Measurements from ENCODE around the gene PCSK6. TPM values are rescaled to one million over a fixed set of nuclear protein-coding genes. Genes with fewer than 3 reads are reported as not detected.
"Not testable (repeated sequence)": the region's sequence is repeated elsewhere in the genome, so short reads cannot be mapped to it uniquely, and the experiment has no call there.

PCSK6 gene
- total RNA-seq, 4 donors from 2014 or later, result 1.4 to 12.8 (median 6.9) TPM

DNA sequence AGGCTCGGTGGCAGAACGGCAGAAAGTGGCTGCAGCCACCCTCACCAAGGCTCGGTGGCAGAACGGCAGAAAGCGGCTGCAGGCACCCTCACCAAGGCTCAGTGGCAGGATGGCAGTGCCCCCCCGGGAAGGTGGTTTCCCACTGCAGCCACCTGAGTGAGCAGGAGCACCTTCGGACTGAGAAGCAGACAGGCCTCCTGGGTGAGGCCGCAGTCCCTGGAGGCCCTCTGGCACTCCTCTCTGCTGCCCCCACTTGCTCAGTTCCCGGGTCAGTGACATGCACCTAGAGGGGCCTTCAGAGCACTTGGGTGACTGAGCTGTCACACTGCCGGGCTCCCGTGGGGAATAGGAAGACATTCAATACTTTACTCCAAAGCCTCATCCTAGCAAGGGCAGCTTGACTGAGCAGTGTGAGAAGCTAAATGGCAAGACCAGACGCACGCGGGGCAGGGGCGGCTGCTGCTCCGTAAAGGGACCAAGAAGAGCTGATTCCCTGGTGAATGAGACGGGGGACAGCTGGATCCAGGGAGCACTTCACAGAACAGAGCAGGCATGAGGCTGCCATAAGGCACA, 62.7 kb downstream of the PCSK6 start:
- H3K36me3 ChIP-seq, result no peaks in the 10 kb centered on the region
- H3K27ac ChIP-seq, result no peak overlapping the region
- no peak for TF ChIP-seq POLR2A (IDR thresholded peaks at IDR 0.05)
- TF ChIP-seq, protein P1, sequence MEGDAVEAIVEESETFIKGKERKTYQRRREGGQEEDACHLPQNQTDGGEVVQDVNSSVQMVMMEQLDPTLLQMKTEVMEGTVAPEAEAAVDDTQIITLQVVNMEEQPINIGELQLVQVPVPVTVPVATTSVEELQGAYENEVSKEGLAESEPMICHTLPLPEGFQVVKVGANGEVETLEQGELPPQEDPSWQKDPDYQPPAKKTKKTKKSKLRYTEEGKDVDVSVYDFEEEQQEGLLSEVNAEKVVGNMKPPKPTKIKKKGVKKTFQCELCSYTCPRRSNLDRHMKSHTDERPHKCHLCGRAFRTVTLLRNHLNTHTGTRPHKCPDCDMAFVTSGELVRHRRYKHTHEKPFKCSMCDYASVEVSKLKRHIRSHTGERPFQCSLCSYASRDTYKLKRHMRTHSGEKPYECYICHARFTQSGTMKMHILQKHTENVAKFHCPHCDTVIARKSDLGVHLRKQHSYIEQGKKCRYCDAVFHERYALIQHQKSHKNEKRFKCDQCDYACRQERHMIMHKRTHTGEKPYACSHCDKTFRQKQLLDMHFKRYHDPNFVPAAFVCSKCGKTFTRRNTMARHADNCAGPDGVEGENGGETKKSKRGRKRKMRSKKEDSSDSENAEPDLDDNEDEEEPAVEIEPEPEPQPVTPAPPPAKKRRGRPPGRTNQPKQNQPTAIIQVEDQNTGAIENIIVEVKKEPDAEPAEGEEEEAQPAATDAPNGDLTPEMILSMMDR (IDR thresholded peaks at IDR 0.05), result no peak
- intact Hi-C loops (cut with DNase I; ENCODE audit: low total_unique reads), result no loop called here
- no peak for DNase-seq
- no peak overlapping the region for H3K4me3 ChIP-seq
- H3K9me3 ChIP-seq, result no peaks in the 10 kb centered on the region
- H3K4me1 ChIP-seq, result no peaks in the 10 kb centered on the region
- H3K27me3 ChIP-seq, result no peaks in the 10 kb centered on the region

DNA sequence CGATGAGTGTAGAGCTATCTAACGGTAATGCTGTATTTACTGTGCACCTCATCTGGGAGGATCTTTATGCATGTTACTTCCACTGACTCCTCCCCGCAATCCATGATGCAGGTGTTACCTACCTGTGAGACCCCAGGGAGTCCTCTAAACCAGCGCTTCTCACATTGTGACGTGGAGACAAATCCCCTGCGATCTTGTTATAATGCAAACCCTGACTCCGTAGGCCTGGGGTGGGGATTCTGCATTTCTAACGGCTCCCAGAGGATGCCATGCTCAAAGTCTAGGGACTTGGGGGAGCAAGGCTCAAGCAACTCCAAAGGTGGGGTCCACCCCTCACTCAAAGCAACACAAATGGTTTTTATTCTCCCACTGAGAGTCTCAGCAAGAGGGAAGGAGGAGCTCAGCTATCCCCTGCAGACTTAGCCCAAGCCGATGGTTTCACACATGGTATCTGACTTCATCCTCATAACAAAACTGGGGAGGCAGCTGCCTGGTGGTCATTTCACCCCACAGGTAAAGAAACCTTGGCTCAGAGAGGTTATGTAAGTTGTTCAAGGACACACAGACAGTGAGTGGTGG, 63.6 kb downstream of the PCSK6 start:
- no peak for TF ChIP-seq POLR2A (IDR thresholded peaks at IDR 0.05)
- TF ChIP-seq, protein P1 (IDR thresholded peaks at IDR 0.05), result no peak
- no peak for DNase-seq
- no peak overlapping the region for H3K4me3 ChIP-seq
- H3K9me3 ChIP-seq, result no peaks in the 10 kb centered on the region
- H3K4me1 ChIP-seq, result no peaks in the 10 kb centered on the region
- H3K27ac ChIP-seq, result no peak overlapping the region
- no peaks in the 10 kb centered on the region for H3K36me3 ChIP-seq
- intact Hi-C loops (cut with DNase I; ENCODE audit: low total_unique reads), result no loop called here
- H3K27me3 ChIP-seq, result no peaks in the 10 kb centered on the region

DNA sequence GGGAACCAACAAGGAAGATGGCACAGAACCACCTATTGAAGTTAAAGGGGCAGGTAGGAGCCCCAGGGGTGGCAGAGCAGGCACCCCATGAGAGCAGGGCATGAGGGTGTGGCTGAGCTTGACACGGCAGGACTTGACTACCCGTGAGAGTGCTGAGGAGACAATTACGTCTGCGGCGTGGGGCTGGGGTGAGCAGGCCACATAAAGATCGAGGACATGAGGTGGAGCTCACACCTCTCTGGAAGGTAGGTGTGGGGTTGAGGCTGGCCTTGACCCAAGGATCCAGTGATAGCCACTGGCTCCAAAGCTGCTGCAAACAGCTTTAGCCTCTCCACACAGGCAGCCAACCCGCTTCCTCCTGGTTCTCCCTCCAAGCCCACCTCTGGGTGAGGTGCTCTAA, 64.5 kb downstream of the PCSK6 start:
- Histone ChIP-seq H3K27me3 (no peaks in the 10 kb centered on the region), H3K9me3 (no peaks in the 10 kb centered on the region), H3K4me3 (no peak overlapping the region), H3K27ac (no peak overlapping the region), H3K4me1 (no peaks in the 10 kb centered on the region), H3K36me3 (no peaks in the 10 kb centered on the region)
- intact Hi-C loops (cut with DNase I; ENCODE audit: low total_unique reads), result no loop called here
- DNase-seq, result no peak
- no peak for TF ChIP-seq POLR2A (IDR thresholded peaks at IDR 0.05)
- TF ChIP-seq, protein P1 (IDR thresholded peaks at IDR 0.05), result no peak

DNA sequence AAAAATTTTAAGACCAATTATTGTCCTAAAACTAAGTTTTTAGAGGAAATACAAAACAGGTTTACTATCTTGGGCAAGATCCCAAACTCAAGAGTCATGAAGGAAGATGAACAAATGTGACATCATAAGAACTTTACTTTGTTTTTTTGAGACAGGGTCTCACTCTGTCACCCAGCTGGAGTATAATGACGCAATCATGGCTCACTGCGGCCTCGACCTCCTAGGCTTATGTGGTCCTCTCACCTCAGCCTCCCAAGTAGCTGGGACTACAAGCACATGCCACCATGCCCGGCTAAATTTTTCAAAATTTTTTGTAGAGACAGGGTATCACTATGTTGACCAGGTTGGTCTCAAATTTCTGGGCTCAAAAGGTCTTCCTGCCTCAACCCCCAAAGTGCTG, 69.3 kb downstream of the PCSK6 start:
- no peak for DNase-seq
- Histone ChIP-seq H3K4me1 (no peaks in the 10 kb centered on the region), H3K4me3 (no peak overlapping the region), H3K27me3 (no peaks in the 10 kb centered on the region), H3K9me3 (no peaks in the 10 kb centered on the region), H3K27ac (no peak overlapping the region), H3K36me3 (no peaks in the 10 kb centered on the region)
- no peak for TF ChIP-seq POLR2A (IDR thresholded peaks at IDR 0.05)
- TF ChIP-seq, protein P1 (IDR thresholded peaks at IDR 0.05), result no peak
- intact Hi-C loops (cut with DNase I; ENCODE audit: low total_unique reads), result no loop called here

DNA sequence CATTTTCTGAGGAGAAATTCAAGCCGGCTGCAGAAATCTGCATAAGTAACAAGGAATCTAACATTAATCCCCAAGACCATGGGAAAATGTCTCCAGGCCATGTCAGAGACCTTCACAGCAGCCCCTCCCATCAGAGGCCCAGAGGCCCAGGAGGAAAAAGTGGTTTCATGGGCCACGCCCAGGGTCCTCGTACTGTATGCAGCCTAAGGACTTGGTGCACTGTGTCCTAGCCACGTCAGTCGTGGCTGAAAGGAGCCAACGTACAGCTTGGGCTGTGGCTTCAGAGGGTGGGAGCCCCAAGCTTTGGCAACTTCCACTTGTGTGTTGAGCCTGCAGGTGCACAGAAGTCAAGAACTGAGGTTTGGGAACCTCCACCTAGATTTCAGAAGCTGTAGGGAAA, 73.0 kb downstream of the PCSK6 start:
- H3K9me3 ChIP-seq; intact Hi-C loops (cut with DNase I; ENCODE audit: low total_unique reads); H3K36me3 ChIP-seq; H3K4me3 ChIP-seq; H3K4me1 ChIP-seq; H3K27me3 ChIP-seq; DNase-seq; H3K27ac ChIP-seq: not testable (repeated sequence)

DNA sequence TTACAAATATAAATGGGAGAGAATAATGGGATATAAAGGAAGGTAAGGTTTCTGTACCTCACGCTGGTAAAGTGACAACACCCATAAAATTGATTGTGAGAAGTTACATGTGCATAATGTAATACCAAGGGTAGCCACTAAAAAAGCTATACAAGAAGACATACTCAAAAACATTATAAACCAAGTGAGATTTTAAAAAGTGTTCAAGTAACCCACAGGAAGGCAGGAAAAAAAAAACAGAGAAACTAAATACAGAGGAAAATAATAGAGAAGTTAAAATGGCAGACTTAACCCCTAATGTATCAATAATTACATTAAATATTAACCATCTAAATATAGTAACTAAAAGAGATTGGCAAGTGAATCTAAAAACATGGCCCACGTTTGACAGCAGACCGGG, 76.3 kb downstream of the PCSK6 start:
- no peaks in the 10 kb centered on the region for H3K9me3 ChIP-seq
- DNase-seq, result no peak
- TF ChIP-seq POLR2A (IDR thresholded peaks at IDR 0.05), result no peak
- TF ChIP-seq, protein P1 (IDR thresholded peaks at IDR 0.05), result no peak
- H3K27ac ChIP-seq, result no peak overlapping the region
- H3K4me3 ChIP-seq, result no peak overlapping the region
- H3K27me3 ChIP-seq, result no peaks in the 10 kb centered on the region
- H3K36me3 ChIP-seq, result no peaks in the 10 kb centered on the region
- intact Hi-C loops (cut with DNase I; ENCODE audit: low total_unique reads), result no loop called here
- H3K4me1 ChIP-seq, result no peaks in the 10 kb centered on the region

Data from uterus (tissue), 4 donors.